DND-41 (cell line): ENCODE data around the gene GJD3.
A peak's percentile ranks its signal among the peaks of the same experiment; 100 is the strongest.
"Not testable (repeated sequence)": the region's sequence is repeated elsewhere in the genome, so short reads cannot be mapped to it uniquely, and the experiment has no call there.

Experiments used
- ATAC-seq: fragments of 200-7000 bp; cut with Tn5 transposase; 3 replicates; pipeline ENCODE4 v1.9.1; 2021; ENCODE audit warnings: low read depth; ENCODE audit not compliant: insufficient read depth
- DNase-seq: peaks from one replicate; pipeline ENCODE4 v3.0.0-alpha.2; 2020
- H2AFZ ChIP-seq: 2 replicates; pipeline ENCODE4 v1.6.0; 2012; ENCODE audit warnings: low read depth, low read length
- H3K27ac ChIP-seq: 2 replicates; pipeline ENCODE4 v1.5.1; 2012; ENCODE audit warnings: low read length, inconsistent platforms
- H3K27me3 ChIP-seq: fragments of 200-600 bp; sonication (generic); 2 replicates; pipeline ENCODE4 v1.6.0; 2012; ENCODE audit warnings: low read length, mild to moderate bottlenecking, inconsistent platforms; ENCODE audit not compliant: insufficient read depth, poor library complexity
- H3K36me3 ChIP-seq: 2 replicates; pipeline ENCODE4 v1.5.1; 2012; ENCODE audit warnings: low read length, inconsistent platforms; ENCODE audit not compliant: insufficient read depth
- H3K4me1 ChIP-seq: 2 replicates; pipeline ENCODE4 v1.5.1; 2012; ENCODE audit warnings: mild to moderate bottlenecking, low read length; ENCODE audit not compliant: insufficient read depth
- H3K4me2 ChIP-seq: 2 replicates; pipeline ENCODE4 v1.6.0; 2012; ENCODE audit warnings: mild to moderate bottlenecking, moderate library complexity, low read length, inconsistent platforms; ENCODE audit not compliant: insufficient read depth
- H3K4me3 ChIP-seq, 2 experiments: fragments of 200-600 bp in 1 of 2; shearing (Covaris generic) in 1 of 2; 2 replicates each; pipeline ENCODE4 v1.5.1; 2012 to 2016; ENCODE audit warnings: inconsistent platforms in 2 of 2, low read length in 2 of 2, mild to moderate bottlenecking in 2 of 2, low read depth in 1 of 2, moderate library complexity in 1 of 2
- H3K79me2 ChIP-seq: 2 replicates; pipeline ENCODE4 v1.6.0; 2012; ENCODE audit warnings: low read length, inconsistent platforms; ENCODE audit not compliant: insufficient read depth
- H3K9ac ChIP-seq: 2 replicates; pipeline ENCODE4 v1.6.0; 2012; ENCODE audit warnings: low read depth, mild to moderate bottlenecking, inconsistent platforms, low read length, moderate library complexity
- H3K9me3 ChIP-seq: 2 replicates; pipeline ENCODE4 v1.5.1; 2012; ENCODE audit warnings: low read length, moderate library complexity, mild to moderate bottlenecking, inconsistent platforms; ENCODE audit not compliant: insufficient read depth, severe bottlenecking
- H4K20me1 ChIP-seq: 2 replicates; pipeline ENCODE4 v1.6.0; 2012; ENCODE audit warnings: low read length; ENCODE audit not compliant: insufficient read depth
- EZH2 ChIP-seq: IDR thresholded peaks from 3 replicates; pipeline ENCODE4 v1.6.1; 2012; ENCODE audit warnings: borderline replicate concordance, low read depth, mild to moderate bottlenecking, moderate library complexity, low read length, inconsistent platforms; ENCODE audit not compliant: severe bottlenecking
- TF ChIP-seq, protein P1 (sequence below): IDR thresholded peaks from 2 replicates; pipeline ENCODE4 v1.5.1; 2012; ENCODE audit warnings: borderline replicate concordance, low read length, moderate library complexity, mild to moderate bottlenecking; ENCODE audit not compliant: poor library complexity, severe bottlenecking; ENCODE audit errors: extremely low read depth

The GJD3 gene, protein sequence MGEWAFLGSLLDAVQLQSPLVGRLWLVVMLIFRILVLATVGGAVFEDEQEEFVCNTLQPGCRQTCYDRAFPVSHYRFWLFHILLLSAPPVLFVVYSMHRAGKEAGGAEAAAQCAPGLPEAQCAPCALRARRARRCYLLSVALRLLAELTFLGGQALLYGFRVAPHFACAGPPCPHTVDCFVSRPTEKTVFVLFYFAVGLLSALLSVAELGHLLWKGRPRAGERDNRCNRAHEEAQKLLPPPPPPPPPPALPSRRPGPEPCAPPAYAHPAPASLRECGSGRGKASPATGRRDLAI

DNA sequence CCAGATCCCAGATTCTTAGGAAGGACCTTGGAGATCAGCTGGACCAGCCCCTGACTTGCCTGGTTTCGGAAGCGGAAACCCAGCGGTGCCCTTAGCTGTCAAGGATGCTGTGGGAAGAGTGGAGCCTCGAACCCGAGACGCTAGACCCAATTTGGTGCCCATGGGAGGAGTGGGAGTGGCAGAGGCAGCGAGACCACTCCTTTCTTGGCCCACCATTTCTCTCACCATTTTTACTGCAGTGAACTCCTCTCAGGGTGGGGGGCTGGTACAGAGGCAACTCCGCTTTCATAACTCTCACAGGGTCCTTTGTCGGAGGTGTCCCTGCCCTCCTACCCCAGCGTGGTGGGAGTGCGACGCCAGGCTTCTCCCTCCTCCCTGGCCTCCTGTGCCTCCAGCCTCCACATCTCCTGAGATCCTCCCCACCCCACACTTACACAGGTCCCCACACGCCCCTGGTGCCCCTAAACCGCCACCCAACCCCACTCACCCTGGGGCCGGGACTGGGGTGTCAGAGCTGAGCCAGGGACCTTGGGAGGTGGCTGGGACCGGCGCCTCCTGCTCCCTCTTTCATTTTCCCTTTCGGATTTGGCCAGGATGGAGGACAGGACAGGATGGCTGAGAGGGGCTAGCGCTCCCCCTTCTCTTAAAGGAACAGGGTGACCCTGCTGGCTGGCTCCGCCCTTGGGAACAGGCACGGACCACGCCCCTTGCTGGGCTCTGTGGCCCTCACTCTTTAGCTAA lies at the start of gene GJD3:
GJD3 (minus strand) TSS at position 617 of the 741 bp plus-strand sequence. CDS start 922 bp downstream, outside the sequence.
- Histone ChIP-seq H4K20me1 (no peaks in the 10 kb centered on the region), H3K4me1 (peaks cover 26% of the 10 kb centered on the region), H3K27ac (no peak within 1 kb of the TSS), H3K4me3 (peak within 1 kb of the TSS in 1 of 2 experiments; percentile 58; a peak in 1 of 4 replicates), H2AFZ (no peak within 1 kb of the TSS), H3K79me2 (no peaks in the 10 kb centered on the region), H3K27me3 (no peaks in the 10 kb centered on the region), H3K9me3 (no peaks in the 10 kb centered on the region), H3K4me2 (peak within 1 kb of the TSS; percentile 63), H3K36me3 (no peaks in the 10 kb centered on the region), H3K9ac (no peak within 1 kb of the TSS; the same call in 1 of the 2 replicates)
- TF ChIP-seq, protein P1, sequence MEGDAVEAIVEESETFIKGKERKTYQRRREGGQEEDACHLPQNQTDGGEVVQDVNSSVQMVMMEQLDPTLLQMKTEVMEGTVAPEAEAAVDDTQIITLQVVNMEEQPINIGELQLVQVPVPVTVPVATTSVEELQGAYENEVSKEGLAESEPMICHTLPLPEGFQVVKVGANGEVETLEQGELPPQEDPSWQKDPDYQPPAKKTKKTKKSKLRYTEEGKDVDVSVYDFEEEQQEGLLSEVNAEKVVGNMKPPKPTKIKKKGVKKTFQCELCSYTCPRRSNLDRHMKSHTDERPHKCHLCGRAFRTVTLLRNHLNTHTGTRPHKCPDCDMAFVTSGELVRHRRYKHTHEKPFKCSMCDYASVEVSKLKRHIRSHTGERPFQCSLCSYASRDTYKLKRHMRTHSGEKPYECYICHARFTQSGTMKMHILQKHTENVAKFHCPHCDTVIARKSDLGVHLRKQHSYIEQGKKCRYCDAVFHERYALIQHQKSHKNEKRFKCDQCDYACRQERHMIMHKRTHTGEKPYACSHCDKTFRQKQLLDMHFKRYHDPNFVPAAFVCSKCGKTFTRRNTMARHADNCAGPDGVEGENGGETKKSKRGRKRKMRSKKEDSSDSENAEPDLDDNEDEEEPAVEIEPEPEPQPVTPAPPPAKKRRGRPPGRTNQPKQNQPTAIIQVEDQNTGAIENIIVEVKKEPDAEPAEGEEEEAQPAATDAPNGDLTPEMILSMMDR = no peak
- TF ChIP-seq EZH2 = no peak
- no peak for ATAC-seq
- no peak for DNase-seq

DNA sequence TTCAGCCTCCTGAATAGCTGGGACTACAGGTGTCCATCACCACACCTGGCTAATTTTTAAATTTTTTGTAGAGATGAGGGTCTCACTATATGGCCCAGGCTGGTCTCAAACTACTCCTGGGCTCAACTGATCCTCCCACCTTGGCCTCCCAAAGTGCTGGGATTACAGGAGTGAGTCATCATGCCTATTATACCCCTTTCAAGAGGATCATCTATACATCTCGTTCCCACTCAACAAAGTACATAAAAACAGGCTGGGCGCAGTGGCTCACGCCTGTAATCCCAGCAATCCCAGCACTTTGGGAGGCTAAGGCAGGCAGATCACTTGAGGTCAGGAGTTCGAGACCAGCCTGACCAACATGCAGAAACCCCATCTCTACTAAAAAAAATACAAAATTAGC lies 49.8 kb upstream of the GJD3 start:
- not testable (repeated sequence) for H3K27me3 ChIP-seq, H3K4me3 ChIP-seq, H3K9me3 ChIP-seq, ATAC-seq, DNase-seq, H2AFZ ChIP-seq
- Histone ChIP-seq H3K9ac (0 out of 2 replicates have a peak overlapping the region, but pooled peaks have one; percentile 15), H3K4me2 (peak overlapping the region; percentile 45; the same call in 1 of the 2 replicates), H3K4me1 (peaks cover 75% of the 10 kb centered on the region), H3K79me2 (peaks cover 81% of the 10 kb centered on the region), H4K20me1 (peaks cover 32% of the 10 kb centered on the region), H3K27ac (0 out of 2 replicates have a peak overlapping the region, but pooled peaks have one; percentile 23), H3K36me3 (peaks cover 80% of the 10 kb centered on the region)

DNA sequence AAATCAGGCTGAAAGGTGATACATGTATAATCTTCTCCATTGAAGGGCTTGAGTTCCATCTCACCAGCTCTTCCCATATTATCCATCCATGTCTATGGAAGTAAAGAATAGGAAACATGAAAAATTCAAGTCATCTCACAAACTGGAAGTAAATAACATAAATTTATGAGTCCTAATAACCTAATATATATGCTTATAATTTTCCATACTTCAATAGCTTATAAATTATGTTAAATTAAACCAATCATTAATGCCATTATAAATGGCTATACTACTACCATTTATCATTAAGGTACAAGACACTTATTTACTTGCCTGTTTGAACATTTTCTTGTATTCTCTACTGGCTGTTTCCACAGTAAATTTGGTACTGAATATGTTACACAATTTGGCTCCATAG lies 48.3 kb upstream of the GJD3 start:
- peak overlapping the region; percentile 45; the same call in 1 of the 2 replicates for H3K4me2 ChIP-seq
- no peak for DNase-seq
- no peak overlapping the region for H3K27ac ChIP-seq
- H3K9ac ChIP-seq = no peak overlapping the region; the same call in 1 of the 2 replicates
- H3K79me2 ChIP-seq = peaks cover 95% of the 10 kb centered on the region
- peaks cover 33% of the 10 kb centered on the region for H4K20me1 ChIP-seq
- peaks cover 94% of the 10 kb centered on the region for H3K36me3 ChIP-seq
- H3K4me3 ChIP-seq = no peak overlapping the region
- TF ChIP-seq EZH2 = no peak
- TF ChIP-seq, protein P1 = no peak
- H2AFZ ChIP-seq = no peak overlapping the region
- H3K27me3 ChIP-seq = no peaks in the 10 kb centered on the region
- ATAC-seq = no peak
- H3K9me3 ChIP-seq = no peaks in the 10 kb centered on the region
- H3K4me1 ChIP-seq = peaks cover 64% of the 10 kb centered on the region

DNA sequence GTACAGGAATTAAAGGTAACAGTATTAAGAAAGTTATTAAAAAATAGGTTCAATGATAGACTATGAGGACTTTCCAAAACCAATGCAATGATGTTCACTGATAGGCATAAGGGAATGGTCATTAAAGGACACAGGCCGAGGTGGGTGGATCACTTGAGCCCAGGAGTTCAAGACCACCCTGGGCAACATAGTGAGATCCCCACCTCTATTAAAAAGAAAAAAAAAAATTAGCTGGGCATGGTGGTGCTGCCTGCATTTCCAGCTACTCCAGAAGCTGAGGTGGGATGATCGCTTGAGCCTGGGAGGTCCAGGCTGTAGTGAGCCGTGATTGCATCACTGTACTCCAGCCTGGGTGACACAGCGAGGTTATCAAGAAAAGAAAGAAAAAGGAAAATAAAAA lies 47.3 kb upstream of the GJD3 start:
- Histone ChIP-seq H3K79me2 (peaks cover 91% of the 10 kb centered on the region), H3K27me3 (no peaks in the 10 kb centered on the region), H2AFZ (no peak overlapping the region), H3K36me3 (peaks cover 98% of the 10 kb centered on the region), H4K20me1 (peaks cover 33% of the 10 kb centered on the region), H3K27ac (no peak overlapping the region), H3K9ac (no peak overlapping the region; the same call in 1 of the 2 replicates), H3K4me2 (peak overlapping the region; percentile 27; the same call in 1 of the 2 replicates), H3K4me1 (peaks cover 64% of the 10 kb centered on the region), H3K9me3 (no peaks in the 10 kb centered on the region), H3K4me3 (no peak overlapping the region)
- DNase-seq (no peak), ATAC-seq (no peak)
- TF ChIP-seq EZH2 = no peak
- TF ChIP-seq, protein P1 = no peak
